Measurements from ENCODE around the gene ATG9B.

DNA sequence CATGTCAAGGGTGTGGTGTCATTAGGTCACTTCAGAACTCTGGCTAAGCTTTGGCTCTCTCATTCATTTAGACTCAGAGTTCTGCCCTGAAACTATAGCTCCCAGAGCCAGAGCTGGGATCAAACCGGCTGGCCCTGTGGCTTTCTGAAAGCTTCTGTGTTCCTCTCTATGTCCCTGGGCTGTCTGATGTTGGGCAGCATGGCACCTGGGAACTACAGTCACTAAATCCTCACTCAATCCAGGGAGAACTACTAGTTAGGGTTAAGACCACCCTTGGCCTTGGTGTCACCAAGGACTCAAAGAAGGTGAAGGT lies 13.2 kb downstream of the ATG9B start:
- TF ChIP-seq, protein P1, sequence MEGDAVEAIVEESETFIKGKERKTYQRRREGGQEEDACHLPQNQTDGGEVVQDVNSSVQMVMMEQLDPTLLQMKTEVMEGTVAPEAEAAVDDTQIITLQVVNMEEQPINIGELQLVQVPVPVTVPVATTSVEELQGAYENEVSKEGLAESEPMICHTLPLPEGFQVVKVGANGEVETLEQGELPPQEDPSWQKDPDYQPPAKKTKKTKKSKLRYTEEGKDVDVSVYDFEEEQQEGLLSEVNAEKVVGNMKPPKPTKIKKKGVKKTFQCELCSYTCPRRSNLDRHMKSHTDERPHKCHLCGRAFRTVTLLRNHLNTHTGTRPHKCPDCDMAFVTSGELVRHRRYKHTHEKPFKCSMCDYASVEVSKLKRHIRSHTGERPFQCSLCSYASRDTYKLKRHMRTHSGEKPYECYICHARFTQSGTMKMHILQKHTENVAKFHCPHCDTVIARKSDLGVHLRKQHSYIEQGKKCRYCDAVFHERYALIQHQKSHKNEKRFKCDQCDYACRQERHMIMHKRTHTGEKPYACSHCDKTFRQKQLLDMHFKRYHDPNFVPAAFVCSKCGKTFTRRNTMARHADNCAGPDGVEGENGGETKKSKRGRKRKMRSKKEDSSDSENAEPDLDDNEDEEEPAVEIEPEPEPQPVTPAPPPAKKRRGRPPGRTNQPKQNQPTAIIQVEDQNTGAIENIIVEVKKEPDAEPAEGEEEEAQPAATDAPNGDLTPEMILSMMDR (conservative IDR thresholded peaks at IDR 0.05; ENCODE audit: low read depth, low read length), result no peak
- no peak for TF ChIP-seq EZH2 (IDR thresholded peaks at IDR 0.05; ENCODE audit: low read length, unreplicated experiment)
